Measurements from ENCODE around the gene LOXL1.

LOXL1 gene

GRCh38 chr15:73887481-73887880, 38.8 kb upstream of the LOXL1 start:
- Histone ChIP-seq H3K27me3 (ENCODE audit: control insufficient read depth in 1 of 2, insufficient read depth in 1 of 2, low read length in 2 of 2) (peaks cover 75 to 79% of the 10 kb centered on the region in 2 experiments), H4K91ac (ENCODE audit: low read length) (no peak overlapping the region), H3K4me2 (ENCODE audit: low read length, poor library complexity, severe bottlenecking) (no peak overlapping the region), H2BK12ac (ENCODE audit: low read length in 2 of 2) (no peak overlapping the region), H2BK120ac (ENCODE audit: low read depth, low read length) (no peak overlapping the region), H3K4me1 (ENCODE audit: control insufficient read depth, insufficient read depth, low read depth, low read length) (no peaks in the 10 kb centered on the region), H2BK15ac (ENCODE audit: low read depth, poor library complexity, severe bottlenecking) (no peak overlapping the region), H2AFZ (ENCODE audit: low read depth, low read length) (no peak overlapping the region), H3K4ac (ENCODE audit: low read depth in 1 of 2, low read length in 2 of 2) (no peak overlapping the region), H4K8ac (ENCODE audit: low read length) (no peak overlapping the region), H3K14ac (ENCODE audit: low read length in 2 of 2) (no peak overlapping the region), H3K23ac (ENCODE audit: low read length in 2 of 2) (no peak overlapping the region), H2BK5ac (ENCODE audit: low read depth, low read length, poor library complexity, severe bottlenecking) (no peak overlapping the region), H3K36me3 (ENCODE audit: control insufficient read depth in 1 of 2, insufficient read depth in 2 of 2, low read depth in 1 of 2, low read length in 2 of 2) (no peaks in the 10 kb centered on the region), H3K18ac (ENCODE audit: low read depth in 1 of 2, low read length in 2 of 2) (no peak overlapping the region), H3K9ac (ENCODE audit: low read length) (no peak overlapping the region), H3K9me3 (ENCODE audit: control insufficient read depth, low read length) (no peaks in the 10 kb centered on the region), H3K4me3 (ENCODE audit: insufficient read depth in 1 of 2, low read depth in 1 of 2, low read length in 2 of 2) (no peak overlapping the region), H3K27ac (ENCODE audit: low read length, poor library complexity, severe bottlenecking) (no peak overlapping the region), H3K79me1 (replicated peaks; ENCODE audit: low read length, poor library complexity, severe bottlenecking) (no peaks in the 10 kb centered on the region), H2AK5ac (ENCODE audit: low read length, severe bottlenecking) (no peak overlapping the region)
- DNase-seq = no peak
- 70% methylated on average over 7 of the region's 7 CpGs for WGBS

GRCh38 chr15:73888224-73889041, 37.8 kb upstream of the LOXL1 start:
- Histone ChIP-seq H2BK12ac (ENCODE audit: low read length in 2 of 2) (no peak overlapping the region), H3K18ac (ENCODE audit: low read depth in 1 of 2, low read length in 2 of 2) (no peak overlapping the region), H3K27me3 (ENCODE audit: control insufficient read depth in 1 of 2, insufficient read depth in 1 of 2, low read length in 2 of 2) (peaks cover 66 to 69% of the 10 kb centered on the region in 2 experiments), H4K8ac (ENCODE audit: low read length) (no peak overlapping the region), H3K4me2 (ENCODE audit: low read length, poor library complexity, severe bottlenecking) (no peak overlapping the region), H3K9me3 (ENCODE audit: control insufficient read depth, low read length) (no peaks in the 10 kb centered on the region), H2BK120ac (ENCODE audit: low read depth, low read length) (no peak overlapping the region), H3K14ac (ENCODE audit: low read length in 2 of 2) (no peak overlapping the region), H3K27ac (ENCODE audit: low read length, poor library complexity, severe bottlenecking) (no peak overlapping the region), H3K4ac (ENCODE audit: low read depth in 1 of 2, low read length in 2 of 2) (no peak overlapping the region), H2BK5ac (ENCODE audit: low read depth, low read length, poor library complexity, severe bottlenecking) (no peak overlapping the region), H2AK5ac (ENCODE audit: low read length, severe bottlenecking) (no peak overlapping the region), H3K4me1 (ENCODE audit: control insufficient read depth, insufficient read depth, low read depth, low read length) (no peaks in the 10 kb centered on the region), H3K23ac (ENCODE audit: low read length in 2 of 2) (no peak overlapping the region), H2BK15ac (ENCODE audit: low read depth, poor library complexity, severe bottlenecking) (no peak overlapping the region), H3K4me3 (ENCODE audit: insufficient read depth in 1 of 2, low read depth in 1 of 2, low read length in 2 of 2) (no peak overlapping the region), H4K91ac (ENCODE audit: low read length) (no peak overlapping the region), H3K36me3 (ENCODE audit: control insufficient read depth in 1 of 2, insufficient read depth in 2 of 2, low read depth in 1 of 2, low read length in 2 of 2) (no peaks in the 10 kb centered on the region), H2AFZ (ENCODE audit: low read depth, low read length) (no peak overlapping the region), H3K9ac (ENCODE audit: low read length) (no peak overlapping the region), H3K79me1 (replicated peaks; ENCODE audit: low read length, poor library complexity, severe bottlenecking) (no peaks in the 10 kb centered on the region)
- no peak for DNase-seq
- WGBS = 84% methylated on average over 10 of the region's 10 CpGs

- no peaks in the 10 kb centered on the region for H3K36me3 ChIP-seq (ENCODE audit: control insufficient read depth in 1 of 2, insufficient read depth in 2 of 2, low read depth in 1 of 2, low read length in 2 of 2)
- no peak overlapping the region for H3K9ac ChIP-seq (ENCODE audit: low read length)
Observed at GRCh38 chr15:73889053-73889761, 37.1 kb upstream of the LOXL1 start.

GRCh38 chr15:73889762-73890124, 36.5 kb upstream of the LOXL1 start:
- Histone ChIP-seq H3K18ac (ENCODE audit: low read depth in 1 of 2, low read length in 2 of 2) (no peak overlapping the region), H3K14ac (ENCODE audit: low read length in 2 of 2) (no peak overlapping the region), H3K36me3 (ENCODE audit: control insufficient read depth in 1 of 2, insufficient read depth in 2 of 2, low read depth in 1 of 2, low read length in 2 of 2) (no peaks in the 10 kb centered on the region), H3K23ac (ENCODE audit: low read length in 2 of 2) (no peak overlapping the region), H3K9ac (ENCODE audit: low read length) (no peak overlapping the region), H3K4me3 (ENCODE audit: insufficient read depth in 1 of 2, low read depth in 1 of 2, low read length in 2 of 2) (no peak overlapping the region), H4K8ac (ENCODE audit: low read length) (no peak overlapping the region), H3K4ac (ENCODE audit: low read depth in 1 of 2, low read length in 2 of 2) (no peak overlapping the region), H2AFZ (ENCODE audit: low read depth, low read length) (no peak overlapping the region), H2AK5ac (ENCODE audit: low read length, severe bottlenecking) (no peak overlapping the region), H2BK15ac (ENCODE audit: low read depth, poor library complexity, severe bottlenecking) (no peak overlapping the region), H2BK12ac (ENCODE audit: low read length in 2 of 2) (no peak overlapping the region), H3K4me1 (ENCODE audit: control insufficient read depth, insufficient read depth, low read depth, low read length) (no peaks in the 10 kb centered on the region), H3K27me3 (ENCODE audit: control insufficient read depth in 1 of 2, insufficient read depth in 1 of 2, low read length in 2 of 2) (peaks cover 56 to 58% of the 10 kb centered on the region in 2 experiments), H3K9me3 (ENCODE audit: control insufficient read depth, low read length) (no peaks in the 10 kb centered on the region), H3K27ac (ENCODE audit: low read length, poor library complexity, severe bottlenecking) (no peak overlapping the region), H4K91ac (ENCODE audit: low read length) (no peak overlapping the region), H3K4me2 (ENCODE audit: low read length, poor library complexity, severe bottlenecking) (no peak overlapping the region), H3K79me1 (replicated peaks; ENCODE audit: low read length, poor library complexity, severe bottlenecking) (no peaks in the 10 kb centered on the region), H2BK5ac (ENCODE audit: low read depth, low read length, poor library complexity, severe bottlenecking) (no peak overlapping the region), H2BK120ac (ENCODE audit: low read depth, low read length) (no peak overlapping the region)
- no peak for DNase-seq
- 50% methylated on average over 1 of the region's 1 CpG for WGBS

More at GRCh38 chr15:73889053-73889761, 37.1 kb upstream of the LOXL1 start:
- no peak overlapping the region for H3K4ac ChIP-seq (ENCODE audit: low read depth in 1 of 2, low read length in 2 of 2)
- no peak overlapping the region for H3K18ac ChIP-seq (ENCODE audit: low read depth in 1 of 2, low read length in 2 of 2)
- H3K4me2 ChIP-seq (ENCODE audit: low read length, poor library complexity, severe bottlenecking) = no peak overlapping the region
- H3K4me3 ChIP-seq (ENCODE audit: insufficient read depth in 1 of 2, low read depth in 1 of 2, low read length in 2 of 2) = no peak overlapping the region
- H3K27me3 ChIP-seq (ENCODE audit: control insufficient read depth in 1 of 2, insufficient read depth in 1 of 2, low read length in 2 of 2) = peaks cover 58 to 61% of the 10 kb centered on the region in 2 experiments
- H2AFZ ChIP-seq (ENCODE audit: low read depth, low read length) = no peak overlapping the region
- H4K8ac ChIP-seq (ENCODE audit: low read length) = no peak overlapping the region
- no peak overlapping the region for H2BK5ac ChIP-seq (ENCODE audit: low read depth, low read length, poor library complexity, severe bottlenecking)
- no peaks in the 10 kb centered on the region for H3K79me1 ChIP-seq (replicated peaks; ENCODE audit: low read length, poor library complexity, severe bottlenecking)
- H2AK5ac ChIP-seq (ENCODE audit: low read length, severe bottlenecking) = no peak overlapping the region
- no peak overlapping the region for H4K91ac ChIP-seq (ENCODE audit: low read length)
- H2BK12ac ChIP-seq (ENCODE audit: low read length in 2 of 2) = no peak overlapping the region
- no peak overlapping the region for H3K14ac ChIP-seq (ENCODE audit: low read length in 2 of 2)
- H2BK15ac ChIP-seq (ENCODE audit: low read depth, poor library complexity, severe bottlenecking) = no peak overlapping the region
- H3K23ac ChIP-seq (ENCODE audit: low read length in 2 of 2) = no peak overlapping the region
- no peak for DNase-seq
- no peaks in the 10 kb centered on the region for H3K9me3 ChIP-seq (ENCODE audit: control insufficient read depth, low read length)
- 73% methylated on average over 6 of the region's 6 CpGs for WGBS
- no peak overlapping the region for H3K27ac ChIP-seq (ENCODE audit: low read length, poor library complexity, severe bottlenecking)
- no peaks in the 10 kb centered on the region for H3K4me1 ChIP-seq (ENCODE audit: control insufficient read depth, insufficient read depth, low read depth, low read length)
- H2BK120ac ChIP-seq (ENCODE audit: low read depth, low read length) = no peak overlapping the region

Data from mesenchymal stem cell (in vitro differentiated cells and primary cell).